ENCODE data around the gene TRPM2.

DNA sequence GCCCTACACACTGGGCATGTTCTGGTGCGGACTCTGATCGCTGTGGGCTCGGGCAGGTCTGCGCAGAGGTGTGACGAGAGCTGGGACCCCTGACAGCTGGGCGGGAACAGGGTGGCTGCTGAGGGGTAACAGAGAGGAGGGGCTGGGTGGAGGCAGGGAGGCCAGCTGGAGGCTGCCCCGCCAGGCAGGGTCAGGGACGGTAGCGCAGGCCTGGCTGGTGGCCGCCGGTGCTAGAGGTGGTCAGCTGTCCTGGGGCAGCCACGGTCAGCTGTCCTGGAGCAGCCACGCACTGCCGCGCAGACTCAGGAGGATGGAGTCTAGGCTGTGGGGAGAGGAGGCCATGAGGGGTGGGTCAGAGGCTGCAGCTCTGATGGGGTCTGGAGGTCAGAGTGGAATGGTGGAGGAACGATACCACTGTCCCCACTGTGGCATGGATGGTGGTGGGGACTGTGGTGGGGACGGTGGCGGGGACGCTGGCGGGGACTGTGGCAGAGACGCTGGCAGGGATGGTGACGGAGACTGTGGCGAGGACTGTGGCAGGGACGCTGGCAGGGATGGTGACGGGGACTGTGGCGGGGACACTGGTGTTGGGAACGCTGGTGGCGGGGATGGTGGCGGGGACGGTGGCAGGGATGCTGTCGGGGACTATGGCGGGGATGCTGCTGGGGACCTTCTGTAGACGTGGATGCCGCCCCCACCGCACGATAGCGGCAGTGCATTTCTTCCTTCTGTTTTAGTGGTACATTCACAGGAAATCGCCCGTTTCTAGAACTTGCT lies 80.6 kb downstream of the TRPM2 start:
- TF ChIP-seq, protein P1, sequence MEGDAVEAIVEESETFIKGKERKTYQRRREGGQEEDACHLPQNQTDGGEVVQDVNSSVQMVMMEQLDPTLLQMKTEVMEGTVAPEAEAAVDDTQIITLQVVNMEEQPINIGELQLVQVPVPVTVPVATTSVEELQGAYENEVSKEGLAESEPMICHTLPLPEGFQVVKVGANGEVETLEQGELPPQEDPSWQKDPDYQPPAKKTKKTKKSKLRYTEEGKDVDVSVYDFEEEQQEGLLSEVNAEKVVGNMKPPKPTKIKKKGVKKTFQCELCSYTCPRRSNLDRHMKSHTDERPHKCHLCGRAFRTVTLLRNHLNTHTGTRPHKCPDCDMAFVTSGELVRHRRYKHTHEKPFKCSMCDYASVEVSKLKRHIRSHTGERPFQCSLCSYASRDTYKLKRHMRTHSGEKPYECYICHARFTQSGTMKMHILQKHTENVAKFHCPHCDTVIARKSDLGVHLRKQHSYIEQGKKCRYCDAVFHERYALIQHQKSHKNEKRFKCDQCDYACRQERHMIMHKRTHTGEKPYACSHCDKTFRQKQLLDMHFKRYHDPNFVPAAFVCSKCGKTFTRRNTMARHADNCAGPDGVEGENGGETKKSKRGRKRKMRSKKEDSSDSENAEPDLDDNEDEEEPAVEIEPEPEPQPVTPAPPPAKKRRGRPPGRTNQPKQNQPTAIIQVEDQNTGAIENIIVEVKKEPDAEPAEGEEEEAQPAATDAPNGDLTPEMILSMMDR (IDR thresholded peaks at IDR 0.05; ENCODE audit: borderline replicate concordance, extremely low read depth, low read length, poor library complexity, severe bottlenecking) = no peak
- TF ChIP-seq EZH2 (IDR thresholded peaks at IDR 0.05; ENCODE audit: borderline replicate concordance, low read depth, low read length, severe bottlenecking) = no peak

All from DND-41 (cell line).